Suprapubic skin (tissue), 4 donors: ENCODE results near the gene USP47. TPM values are rescaled to one million over a fixed set of nuclear protein-coding genes. Genes with fewer than 3 reads are reported as not detected.

ENCODE experiments used
- DNase-seq, 2 donors: peaks; one replicate each; pipeline ENCODE4 v3.0.0-alpha.2; 2019; ENCODE audit warnings: low spot score in 2 of 2
- H3K27ac ChIP-seq: fragments of 200-600 bp; sonication (generic); one replicate; pipeline ENCODE4 v1.5.1; 2019
- H3K27me3 ChIP-seq: fragments of 200-600 bp; sonication (generic); one replicate; pipeline ENCODE4 v1.5.1; 2019
- H3K36me3 ChIP-seq: fragments of 200-600 bp; sonication (generic); one replicate; pipeline ENCODE4 v1.5.1; 2019
- H3K4me1 ChIP-seq: fragments of 200-600 bp; sonication (generic); one replicate; pipeline ENCODE4 v1.5.1; 2019
- H3K4me3 ChIP-seq: fragments of 200-600 bp; sonication (generic); one replicate; pipeline ENCODE4 v1.5.1; 2019; ENCODE audit warnings: mild to moderate bottlenecking
- H3K9me3 ChIP-seq: fragments of 200-600 bp; sonication (generic); one replicate; pipeline ENCODE4 v1.5.1; 2019
- EP300 ChIP-seq: sonication (generic); formaldehyde crosslinking; IDR thresholded peaks from one replicate; pipeline ENCODE4 v1.6.1; 2017; ENCODE audit warnings: antibody characterized with exemption
- POLR2A ChIP-seq, 2 donors: fragments of 450-650 bp; IDR thresholded peaks; one replicate each; pipeline ENCODE4 v1.6.1; 2017; ENCODE audit warnings: antibody characterized with exemption in 2 of 2, mild to moderate bottlenecking in 2 of 2, moderate library complexity in 2 of 2
- POLR2AphosphoS5 ChIP-seq, 3 donors: sonication (generic); formaldehyde crosslinking; IDR thresholded peaks; one replicate each; pipeline ENCODE4 v1.6.1; 2017; ENCODE audit warnings: antibody characterized with exemption in 3 of 3
- WGBS: methylation state at CpG from one replicate; pipeline ENCODE4 v1.1.5; 2018; 5-methylcytosine and 5-hydroxymethylcytosine counted together
- total RNA-seq, 4 donors: library from RNA; depleted of rRNA; stranded (reverse); fragments of >200 nt; gene quantifications; one replicate each; pipeline ENCODE4 v1.1.0, GENCODE V29; 2016
- TF ChIP-seq, protein P1 (sequence below), 2 donors: fragments of 200-600 bp in 1 of 2; fragments of 450-650 bp in 1 of 2; sonication (generic) in 1 of 2; IDR thresholded peaks; one replicate each; pipeline ENCODE4 v1.5.1; 2016 to 2019; ENCODE audit warnings: antibody characterized with exemption in 2 of 2, mild to moderate bottlenecking in 1 of 2, moderate library complexity in 1 of 2

USP47 gene
- total RNA-seq, 4 donors from 2014 or later = 56.0 to 102 (median 72.2) TPM

DNA sequence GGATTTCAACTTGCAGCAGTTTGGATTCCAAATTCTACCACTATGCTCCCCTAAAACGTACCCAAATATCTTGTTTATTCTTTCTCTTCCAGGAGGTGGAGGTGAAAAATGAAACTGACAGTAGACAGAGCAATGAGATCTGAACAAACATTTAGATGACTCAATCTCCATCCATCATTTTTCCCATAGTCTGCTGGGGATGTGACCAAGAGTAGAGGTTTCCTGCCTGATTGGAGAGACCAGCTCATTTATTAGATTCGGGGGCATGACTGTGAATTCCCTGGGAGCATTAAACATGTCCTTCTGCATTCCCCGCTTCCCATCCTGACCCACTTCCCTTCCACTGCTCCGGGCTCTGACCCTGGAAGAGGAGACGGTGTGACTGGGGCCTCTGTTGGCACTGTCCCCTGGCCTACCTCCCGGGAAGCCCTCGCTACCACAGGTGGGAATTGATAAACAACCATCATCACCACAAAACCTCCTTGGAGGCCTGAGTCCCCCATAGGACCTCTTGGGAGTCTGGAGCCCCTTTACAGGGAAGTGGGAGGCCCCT lies 146.4 kb downstream of the USP47 start:
- no peak overlapping the region for H3K27ac ChIP-seq
- no peaks in the 10 kb centered on the region for H3K27me3 ChIP-seq
- no peaks in the 10 kb centered on the region for H3K9me3 ChIP-seq
- DNase-seq = peak in 1 of 2 donors; percentile 34
- H3K4me1 ChIP-seq = peaks cover 34% of the 10 kb centered on the region
- TF ChIP-seq POLR2AphosphoS5 (IDR thresholded peaks at IDR 0.05) (no peak), POLR2A (IDR thresholded peaks at IDR 0.05) (no peak), EP300 (no peak)
- TF ChIP-seq, protein P1, sequence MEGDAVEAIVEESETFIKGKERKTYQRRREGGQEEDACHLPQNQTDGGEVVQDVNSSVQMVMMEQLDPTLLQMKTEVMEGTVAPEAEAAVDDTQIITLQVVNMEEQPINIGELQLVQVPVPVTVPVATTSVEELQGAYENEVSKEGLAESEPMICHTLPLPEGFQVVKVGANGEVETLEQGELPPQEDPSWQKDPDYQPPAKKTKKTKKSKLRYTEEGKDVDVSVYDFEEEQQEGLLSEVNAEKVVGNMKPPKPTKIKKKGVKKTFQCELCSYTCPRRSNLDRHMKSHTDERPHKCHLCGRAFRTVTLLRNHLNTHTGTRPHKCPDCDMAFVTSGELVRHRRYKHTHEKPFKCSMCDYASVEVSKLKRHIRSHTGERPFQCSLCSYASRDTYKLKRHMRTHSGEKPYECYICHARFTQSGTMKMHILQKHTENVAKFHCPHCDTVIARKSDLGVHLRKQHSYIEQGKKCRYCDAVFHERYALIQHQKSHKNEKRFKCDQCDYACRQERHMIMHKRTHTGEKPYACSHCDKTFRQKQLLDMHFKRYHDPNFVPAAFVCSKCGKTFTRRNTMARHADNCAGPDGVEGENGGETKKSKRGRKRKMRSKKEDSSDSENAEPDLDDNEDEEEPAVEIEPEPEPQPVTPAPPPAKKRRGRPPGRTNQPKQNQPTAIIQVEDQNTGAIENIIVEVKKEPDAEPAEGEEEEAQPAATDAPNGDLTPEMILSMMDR (IDR thresholded peaks at IDR 0.05) = no peak
- H3K36me3 ChIP-seq = no peaks in the 10 kb centered on the region
- 81% methylated on average over 7 of the region's 7 CpGs for WGBS
- no peak overlapping the region for H3K4me3 ChIP-seq

GRCh38 chr11:11988681-11989261 lies 147.0 kb downstream of the USP47 start:
- TF ChIP-seq, protein P1 (IDR thresholded peaks at IDR 0.05) = no peak
- TF ChIP-seq POLR2AphosphoS5 (IDR thresholded peaks at IDR 0.05) (no peak), EP300 (no peak), POLR2A (IDR thresholded peaks at IDR 0.05) (no peak)
- Histone ChIP-seq H3K27ac (no peak overlapping the region), H3K36me3 (no peaks in the 10 kb centered on the region), H3K27me3 (no peaks in the 10 kb centered on the region), H3K9me3 (no peaks in the 10 kb centered on the region), H3K4me3 (no peak overlapping the region), H3K4me1 (peaks cover 36% of the 10 kb centered on the region)
- 96% methylated on average over 4 of the region's 5 CpGs for WGBS
- peak in 1 of 2 donors; percentile 26 for DNase-seq

- no peaks in the 10 kb centered on the region for H3K9me3 ChIP-seq
- H3K27ac ChIP-seq = no peak overlapping the region
- H3K36me3 ChIP-seq = no peaks in the 10 kb centered on the region
- H3K4me1 ChIP-seq = peaks cover 40% of the 10 kb centered on the region
- H3K4me3 ChIP-seq = no peak overlapping the region
- WGBS = 58% methylated on average over 8 of the region's 8 CpGs
- TF ChIP-seq, protein P1 (IDR thresholded peaks at IDR 0.05) = no peak
- TF ChIP-seq POLR2A (IDR thresholded peaks at IDR 0.05) = no peak
- no peak for TF ChIP-seq EP300
- TF ChIP-seq POLR2AphosphoS5 (IDR thresholded peaks at IDR 0.05) = no peak
- no peaks in the 10 kb centered on the region for H3K27me3 ChIP-seq
- DNase-seq = peak in 1 of 2 donors; percentile 60
Measured at GRCh38 chr11:11989774-11990744, 148.3 kb downstream of the USP47 start.

- Histone ChIP-seq H3K4me3 (no peak overlapping the region), H3K9me3 (no peaks in the 10 kb centered on the region), H3K27me3 (no peaks in the 10 kb centered on the region), H3K36me3 (no peaks in the 10 kb centered on the region), H3K4me1 (peaks cover 56% of the 10 kb centered on the region), H3K27ac (peak overlapping the region; percentile 71)
- DNase-seq = peak in 1 of 2 donors; percentile 59
- TF ChIP-seq, protein P1 (IDR thresholded peaks at IDR 0.05) = no peak
- TF ChIP-seq EP300 = no peak
- TF ChIP-seq POLR2AphosphoS5 (IDR thresholded peaks at IDR 0.05) = no peak
- no peak for TF ChIP-seq POLR2A (IDR thresholded peaks at IDR 0.05)
- WGBS = 55% methylated on average over 6 of the region's 6 CpGs
Measured at GRCh38 chr11:11992257-11993212, 150.8 kb downstream of the USP47 start.
